Esophagus muscularis mucosa (tissue), 4 donors: ENCODE data around the gene ZNF396.

Experiments used
- CTCF ChIP-seq, 3 experiments: fragments of 200-600 bp in 2 of 3; fragments of 450-650 bp in 1 of 3; sonication (generic) in 2 of 3; IDR thresholded peaks; one replicate each; pipeline ENCODE4 v1.5.1; 2017 to 2019; ENCODE audit warnings: antibody characterized with exemption in 3 of 3, mild to moderate bottlenecking in 2 of 3, moderate library complexity in 1 of 3
- EP300 ChIP-seq: sonication (generic); formaldehyde crosslinking; IDR thresholded peaks from one replicate; pipeline ENCODE4 v1.6.1; 2017; ENCODE audit warnings: antibody characterized with exemption
- POLR2A ChIP-seq: fragments of 450-650 bp; IDR thresholded peaks from one replicate; pipeline ENCODE4 v1.6.1; 2017; ENCODE audit warnings: antibody characterized with exemption, moderate library complexity, mild to moderate bottlenecking, low read depth

GRCh38 chr18:35376393-35376741, 770 bp downstream of the ZNF396 start:
- TF ChIP-seq CTCF (IDR thresholded peaks at IDR 0.05): no peak
- TF ChIP-seq POLR2A: no peak
- no peak for TF ChIP-seq EP300
